Suprapubic skin (tissue), 3 donors: ENCODE measurements around the gene PUM1.

Experiments used
- CTCF ChIP-seq, 2 donors: fragments of 200-600 bp in 1 of 2; fragments of 450-650 bp in 1 of 2; sonication (generic) in 1 of 2; IDR thresholded peaks; one replicate each; pipeline ENCODE4 v1.5.1; 2016 to 2019; ENCODE audit warnings: antibody characterized with exemption in 2 of 2, mild to moderate bottlenecking in 1 of 2, moderate library complexity in 1 of 2
- POLR2AphosphoS5 ChIP-seq, 3 donors: sonication (generic); formaldehyde crosslinking; IDR thresholded peaks; one replicate each; pipeline ENCODE4 v1.6.1; 2017; ENCODE audit warnings: antibody characterized with exemption in 3 of 3

- TF ChIP-seq CTCF (IDR thresholded peaks at IDR 0.05) (no peak), POLR2AphosphoS5 (IDR thresholded peaks at IDR 0.05) (no peak)
These were observed 178.6 kb downstream of the PUM1 start for GRCh38 chr1:30886710-30887428.
